ENCODE results near the gene ANKRD44.

DNA sequence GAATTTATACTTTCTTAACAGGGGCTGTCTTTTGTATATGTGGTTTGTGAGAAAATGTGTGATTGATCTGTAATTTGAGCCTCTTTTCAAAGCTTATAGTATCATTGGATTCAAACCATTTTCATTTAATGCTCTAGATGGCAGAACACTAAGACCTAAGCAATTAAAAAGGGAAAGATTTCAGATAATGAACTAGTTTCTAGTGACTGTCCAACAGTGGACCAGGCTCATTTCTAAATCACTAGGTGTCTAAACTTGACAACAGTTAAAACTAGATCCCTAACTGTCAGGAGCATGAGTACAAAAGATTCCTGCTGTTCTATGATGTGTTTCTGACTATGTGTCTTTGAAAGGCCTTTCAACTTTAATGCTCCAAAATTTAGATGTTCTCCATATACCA, 54.6 kb downstream of the ANKRD44 start:
- TF ChIP-seq, protein P1, sequence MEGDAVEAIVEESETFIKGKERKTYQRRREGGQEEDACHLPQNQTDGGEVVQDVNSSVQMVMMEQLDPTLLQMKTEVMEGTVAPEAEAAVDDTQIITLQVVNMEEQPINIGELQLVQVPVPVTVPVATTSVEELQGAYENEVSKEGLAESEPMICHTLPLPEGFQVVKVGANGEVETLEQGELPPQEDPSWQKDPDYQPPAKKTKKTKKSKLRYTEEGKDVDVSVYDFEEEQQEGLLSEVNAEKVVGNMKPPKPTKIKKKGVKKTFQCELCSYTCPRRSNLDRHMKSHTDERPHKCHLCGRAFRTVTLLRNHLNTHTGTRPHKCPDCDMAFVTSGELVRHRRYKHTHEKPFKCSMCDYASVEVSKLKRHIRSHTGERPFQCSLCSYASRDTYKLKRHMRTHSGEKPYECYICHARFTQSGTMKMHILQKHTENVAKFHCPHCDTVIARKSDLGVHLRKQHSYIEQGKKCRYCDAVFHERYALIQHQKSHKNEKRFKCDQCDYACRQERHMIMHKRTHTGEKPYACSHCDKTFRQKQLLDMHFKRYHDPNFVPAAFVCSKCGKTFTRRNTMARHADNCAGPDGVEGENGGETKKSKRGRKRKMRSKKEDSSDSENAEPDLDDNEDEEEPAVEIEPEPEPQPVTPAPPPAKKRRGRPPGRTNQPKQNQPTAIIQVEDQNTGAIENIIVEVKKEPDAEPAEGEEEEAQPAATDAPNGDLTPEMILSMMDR (IDR thresholded peaks at IDR 0.05; ENCODE audit: low read depth, low read length, poor library complexity, severe bottlenecking) = peak; percentile 23
- no peak for TF ChIP-seq EZH2phosphoT487 (IDR thresholded peaks at IDR 0.05; ENCODE audit: borderline replicate concordance, low read length)

All from DOHH2 (cell line).